NCI-H524 treated with DMSO at 0.1 percent for 48 hours (cell line): ENCODE results near the gene SIGLEC14.

Experiments used
- DNase-seq: peaks from one replicate; lab custom pipeline; 2025; lab: John Stamatoyannopoulos, UW

SIGLEC14 gene

GRCh38 chr19:51614789-51615188 is 31.8 kb downstream of the SIGLEC14 start:
- DNase-seq: no peak

GRCh38 chr19:51610576-51610975 is 36.0 kb downstream of the SIGLEC14 start:
- DNase-seq: no peak

- no peak for DNase-seq
Observed at GRCh38 chr19:51607920-51608562, 38.6 kb downstream of the SIGLEC14 start.

- no peak for DNase-seq
Observed at GRCh38 chr19:51607077-51607476, 39.5 kb downstream of the SIGLEC14 start.

- no peak for DNase-seq
Observed at GRCh38 chr19:51602189-51602854, 44.3 kb downstream of the SIGLEC14 start.

- DNase-seq: no peak
Observed at GRCh38 chr19:51600940-51601580, 45.6 kb downstream of the SIGLEC14 start.

GRCh38 chr19:51599084-51599483 is 47.5 kb downstream of the SIGLEC14 start:
- no peak for DNase-seq

GRCh38 chr19:51598159-51598915 is 48.3 kb downstream of the SIGLEC14 start:
- DNase-seq: no peak

GRCh38 chr19:51595190-51596175 is 51.1 kb downstream of the SIGLEC14 start:
- DNase-seq: no peak

- no peak for DNase-seq
Observed at GRCh38 chr19:51594774-51595109, 51.9 kb downstream of the SIGLEC14 start.

GRCh38 chr19:51593969-51594773 is 52.5 kb downstream of the SIGLEC14 start:
- DNase-seq: peak; percentile 82

- DNase-seq: no peak
Observed at GRCh38 chr19:51593138-51593890, 53.3 kb downstream of the SIGLEC14 start.
